CD4-positive, alpha-beta memory T cell (primary cell): ENCODE measurements around the gene GRAMD1B. TPM values are rescaled to one million over a fixed set of nuclear protein-coding genes. Genes with fewer than 3 reads are reported as not detected.
"Not testable (repeated sequence)": the region's sequence is repeated elsewhere in the genome, so short reads cannot be mapped to it uniquely, and the experiment has no call there.

ENCODE experiments used
- CTCF ChIA-PET: fragments of 350-600 bp; sonication (Branson Sonifier 250); formaldehyde crosslinking; loops from one replicate; lab custom pipeline; 2021; ENCODE audit warnings: inconsistent platforms; ENCODE audit not compliant: partially characterized antibody; lab: Charles Lee
- POLR2A ChIA-PET: fragments of 350-600 bp; sonication (Branson Sonifier 250); formaldehyde crosslinking; loops from one replicate; lab custom pipeline; 2021; ENCODE audit not compliant: partially characterized antibody; lab: Charles Lee
- DNase-seq, 5 donors: peaks; one replicate each; pipeline versions ENCODE4 v3.0.0 to v3.0.0-alpha.2; 2020 to 2022; ENCODE audit warnings: mixed read lengths in 1 of 5
- H3K27ac ChIP-seq: one replicate; pipeline ENCODE4 v1.7.0; 2013; ENCODE audit warnings: low read depth, low read length
- H3K27me3 ChIP-seq: 2 replicates; pipeline ENCODE4 v1.7.0; 2013; ENCODE audit warnings: mild to moderate bottlenecking, low read length, moderate library complexity; ENCODE audit not compliant: insufficient read depth
- H3K36me3 ChIP-seq: 2 replicates; pipeline ENCODE4 v1.7.0; 2013; ENCODE audit warnings: mild to moderate bottlenecking, low read length, moderate library complexity; ENCODE audit not compliant: insufficient read depth
- H3K4me1 ChIP-seq: 2 replicates; pipeline ENCODE4 v1.7.0; 2013; ENCODE audit warnings: mild to moderate bottlenecking, low read length, moderate library complexity; ENCODE audit not compliant: insufficient read depth
- H3K4me3 ChIP-seq, 2 donors: one replicate each; pipeline ENCODE4 v1.7.0; 2013; ENCODE audit warnings: low read length in 2 of 2, mild to moderate bottlenecking in 1 of 2
- H3K9me3 ChIP-seq, 2 donors: one replicate each; pipeline ENCODE4 v1.7.0; 2013; ENCODE audit warnings: low read length in 2 of 2, control low read depth in 1 of 2; ENCODE audit not compliant: control insufficient read depth in 1 of 2
- H3K27ac Mint-ChIP-seq, 7 donors: one replicate each; pipeline ENCODE4 v1.8.0; 2020 to 2021; ENCODE audit warnings: mixed read lengths in 7 of 7, mild to moderate bottlenecking in 6 of 7, inconsistent platforms in 3 of 7, moderate library complexity in 3 of 7
- H3K27me3 Mint-ChIP-seq, 2 donors: one replicate each; pipeline ENCODE4 v1.8.0; 2020 to 2021; ENCODE audit warnings: mixed read lengths in 2 of 2
- H3K36me3 Mint-ChIP-seq, 2 donors: one replicate each; pipeline ENCODE4 v1.8.0; 2020 to 2021; ENCODE audit warnings: mixed read lengths in 2 of 2, inconsistent platforms in 1 of 2, mild to moderate bottlenecking in 1 of 2
- H3K4me1 Mint-ChIP-seq, 4 donors: one replicate each; pipeline ENCODE4 v1.8.0; 2020 to 2021; ENCODE audit warnings: mixed read lengths in 4 of 4, mild to moderate bottlenecking in 1 of 4
- H3K4me3 Mint-ChIP-seq, 8 donors: one replicate each; pipeline ENCODE4 v1.8.0; 2020 to 2021; ENCODE audit warnings: mixed read lengths in 8 of 8, mild to moderate bottlenecking in 7 of 8, moderate library complexity in 6 of 8, inconsistent platforms in 3 of 8
- H3K9me3 Mint-ChIP-seq, 8 donors: one replicate each; pipeline ENCODE4 v1.8.0; 2020 to 2021; ENCODE audit warnings: mixed read lengths in 8 of 8, mild to moderate bottlenecking in 5 of 8, inconsistent platforms in 3 of 8, moderate library complexity in 1 of 8
- intact Hi-C: fragments of 100-400 bp; cut with micrococcal nuclease; formaldehyde crosslinking; loops from one replicate; pipeline ENCODE4 v1.15.1; 2023
- polyA plus RNA-seq, 2 donors: library from polyadenylated mRNA; unstranded; fragments of 300-500 nt; fragmentation: Illumina TruSeq; gene quantifications; one replicate each; pipeline ENCODE4 v1.2.3, GENCODE V29; 2021
- total RNA-seq, 2 experiments: library from RNA; stranded (reverse); gene quantifications; one replicate each; pipeline ENCODE4 v1.2.3, GENCODE V29; 2021

GRAMD1B gene
- total and polyA plus RNA-seq, 4 experiments from 2014 or later = 4.2 to 26.0 (median 12.4) TPM

- H3K4me1 Mint-ChIP-seq = no peaks in the 10 kb centered on the region
- H3K9me3 Mint-ChIP-seq = no peaks in the 10 kb centered on the region
- no peaks in the 10 kb centered on the region for H3K36me3 Mint-ChIP-seq
- intact Hi-C loops = no loop called here
- no peaks in the 10 kb centered on the region for H3K36me3 ChIP-seq
- no peaks in the 10 kb centered on the region for H3K27me3 Mint-ChIP-seq
- POLR2A ChIA-PET = no interaction called here
- H3K4me1 ChIP-seq = no peaks in the 10 kb centered on the region
- DNase-seq = no peak
- CTCF ChIA-PET = interaction anchor here (1.5 to 7.3 kb wide), 3 partner anchors 6 to 58 kb away, joined by 3 to 48 read pairs (median 24); no protein-coding TSS in a partner anchor
- no peak overlapping the region for H3K4me3 Mint-ChIP-seq
- H3K9me3 ChIP-seq = no peaks in the 10 kb centered on the region
- H3K4me3 ChIP-seq = no peak overlapping the region
- no peaks in the 10 kb centered on the region for H3K27me3 ChIP-seq
- H3K27ac Mint-ChIP-seq = no peak overlapping the region
- H3K27ac ChIP-seq = no peak overlapping the region
Observed at GRCh38 chr11:123569393-123569792, 139.3 kb downstream of the GRAMD1B start.

- Histone ChIP-seq H3K4me3 (no peak overlapping the region), H3K27me3 (no peaks in the 10 kb centered on the region), H3K4me1 (no peaks in the 10 kb centered on the region), H3K36me3 (no peaks in the 10 kb centered on the region), H3K9me3 (no peaks in the 10 kb centered on the region), H3K27ac (no peak overlapping the region)
- H3K27ac Mint-ChIP-seq = peak overlapping the region in 1 of 7 donors; percentile 1
- no peak overlapping the region for H3K4me3 Mint-ChIP-seq
- CTCF ChIA-PET = interaction anchor here (0.8 to 7.3 kb wide), 3 partner anchors 9 to 33 kb away, joined by 3 to 48 read pairs (median 4); no protein-coding TSS in a partner anchor
- DNase-seq = no peak
- H3K4me1 Mint-ChIP-seq = peaks cover under 1 to 3% (median 3%) of the 10 kb centered on the region in 4 donors
- intact Hi-C loops = no loop called here
- no peaks in the 10 kb centered on the region for H3K27me3 Mint-ChIP-seq
- POLR2A ChIA-PET = no interaction called here
- H3K36me3 Mint-ChIP-seq = no peaks in the 10 kb centered on the region
- no peaks in the 10 kb centered on the region for H3K9me3 Mint-ChIP-seq
Observed at GRCh38 chr11:123570939-123571580, 141.0 kb downstream of the GRAMD1B start.

GRCh38 chr11:123572791-123573190, 142.7 kb downstream of the GRAMD1B start:
- H3K36me3 Mint-ChIP-seq, H3K27ac Mint-ChIP-seq, intact Hi-C loops, H3K9me3 Mint-ChIP-seq, H3K4me3 ChIP-seq, H3K27ac ChIP-seq, DNase-seq, H3K27me3 ChIP-seq, H3K9me3 ChIP-seq, H3K27me3 Mint-ChIP-seq, H3K36me3 ChIP-seq, POLR2A ChIA-PET, H3K4me3 Mint-ChIP-seq: not testable (repeated sequence)
- H3K4me1 Mint-ChIP-seq = peaks cover 9 to 18% (median 13%) of the 10 kb centered on the region in 4 donors
- peaks cover 10% of the 10 kb centered on the region for H3K4me1 ChIP-seq
- CTCF ChIA-PET = interaction anchor here (0.9 to 7.3 kb wide), 2 partner anchors 7 to 9 kb away, joined by 5 to 48 read pairs; no protein-coding TSS in a partner anchor

- Mint-ChIP-seq H3K27me3 (no peaks in the 10 kb centered on the region), H3K4me1 (peaks cover 9 to 18% (median 13%) of the 10 kb centered on the region in 4 donors), H3K36me3 (no peaks in the 10 kb centered on the region), H3K9me3 (no peaks in the 10 kb centered on the region), H3K27ac (no peak overlapping the region), H3K4me3 (no peak overlapping the region)
- DNase-seq = no peak
- Histone ChIP-seq H3K27ac (no peak overlapping the region), H3K27me3 (no peaks in the 10 kb centered on the region), H3K4me3 (no peak overlapping the region), H3K36me3 (no peaks in the 10 kb centered on the region), H3K4me1 (peaks cover 10% of the 10 kb centered on the region), H3K9me3 (no peaks in the 10 kb centered on the region)
- POLR2A ChIA-PET = no interaction called here
- intact Hi-C loops = no loop called here
- CTCF ChIA-PET = interaction anchor here (0.7 to 0.9 kb wide), 2 partner anchors 9 to 195 kb away, joined by 3 to 5 read pairs; no protein-coding TSS in a partner anchor
Observed at GRCh38 chr11:123573286-123573685, 143.2 kb downstream of the GRAMD1B start.

- H3K27me3 ChIP-seq = no peaks in the 10 kb centered on the region
- DNase-seq = no peak
- no peaks in the 10 kb centered on the region for H3K36me3 Mint-ChIP-seq
- H3K4me3 Mint-ChIP-seq = no peak overlapping the region
- H3K27ac Mint-ChIP-seq = no peak overlapping the region
- H3K4me3 ChIP-seq = no peak overlapping the region
- peaks cover 13% of the 10 kb centered on the region for H3K4me1 ChIP-seq
- CTCF ChIA-PET = interaction anchor here (1.5 to 3.4 kb wide), 6 partner anchors 8 to 168 kb away, joined by 3 to 24 read pairs (median 9); no protein-coding TSS in a partner anchor
- POLR2A ChIA-PET = no interaction called here
- no peak overlapping the region for H3K27ac ChIP-seq
- H3K36me3 ChIP-seq = no peaks in the 10 kb centered on the region
- no peaks in the 10 kb centered on the region for H3K27me3 Mint-ChIP-seq
- H3K4me1 Mint-ChIP-seq = peaks cover 12 to 21% (median 17%) of the 10 kb centered on the region in 4 donors
- intact Hi-C loops = no loop called here
- no peaks in the 10 kb centered on the region for H3K9me3 ChIP-seq
- H3K9me3 Mint-ChIP-seq = no peaks in the 10 kb centered on the region
Observed at GRCh38 chr11:123575441-123575840, 145.4 kb downstream of the GRAMD1B start.

GRCh38 chr11:123576082-123576481, 146.0 kb downstream of the GRAMD1B start:
- Mint-ChIP-seq H3K4me3 (peak overlapping the region in 1 of 8 donors; percentile 30), H3K27me3 (no peaks in the 10 kb centered on the region), H3K9me3 (no peaks in the 10 kb centered on the region), H3K36me3 (no peaks in the 10 kb centered on the region), H3K27ac (peak overlapping the region in 2 of 7 donors; percentile 4 to 26), H3K4me1 (peaks cover 16 to 28% (median 22%) of the 10 kb centered on the region in 4 donors)
- H3K27ac ChIP-seq = no peak overlapping the region
- POLR2A ChIA-PET = no interaction called here
- intact Hi-C loops = loop anchor here (2.0 kb wide), 1 partner anchor 169 kb away; no protein-coding TSS in a partner anchor
- CTCF ChIA-PET = interaction anchor here (0.7 to 3.4 kb wide), 15 partner anchors 9 to 473 kb away, joined by 3 to 24 read pairs (median 5); no protein-coding TSS in a partner anchor
- no peaks in the 10 kb centered on the region for H3K9me3 ChIP-seq
- no peaks in the 10 kb centered on the region for H3K36me3 ChIP-seq
- H3K4me1 ChIP-seq = peaks cover 18% of the 10 kb centered on the region
- no peak overlapping the region for H3K4me3 ChIP-seq
- no peaks in the 10 kb centered on the region for H3K27me3 ChIP-seq
- DNase-seq = no peak

- Mint-ChIP-seq H3K4me3 (peak overlapping the region in 6 of 8 donors; percentile 21 to 81 (median 70)), H3K36me3 (no peaks in the 10 kb centered on the region), H3K4me1 (peaks cover 16 to 29% (median 24%) of the 10 kb centered on the region in 4 donors), H3K9me3 (no peaks in the 10 kb centered on the region), H3K27me3 (no peaks in the 10 kb centered on the region), H3K27ac (peak overlapping the region in 2 of 7 donors; percentile 4 to 55)
- DNase-seq = no peak
- Histone ChIP-seq H3K27ac (no peak overlapping the region), H3K4me3 (no peak overlapping the region), H3K4me1 (peaks cover 18% of the 10 kb centered on the region), H3K27me3 (no peaks in the 10 kb centered on the region), H3K36me3 (no peaks in the 10 kb centered on the region), H3K9me3 (no peaks in the 10 kb centered on the region)
- intact Hi-C loops = loop anchor here (2.0 kb wide), 1 partner anchor 170 kb away; no protein-coding TSS in a partner anchor
- ChIA-PET POLR2A (no interaction called here), CTCF (interaction anchor here (0.7 to 3.4 kb wide), 20 partner anchors 9 to 473 kb away, joined by 3 to 24 read pairs (median 5); no protein-coding TSS in a partner anchor)
Observed at GRCh38 chr11:123576501-123576900, 146.4 kb downstream of the GRAMD1B start.
